Measurements from ENCODE around the gene RPL13A. TPM values are rescaled to one million over a fixed set of nuclear protein-coding genes. Genes with fewer than 3 reads are reported as not detected.
A peak's percentile ranks its signal among the peaks of the same experiment; 100 is the strongest.

RPL13A gene
- total RNA-seq, 4 donors from 2014 or later = 1,269 to 3,399 (median 2,205) TPM

DNA sequence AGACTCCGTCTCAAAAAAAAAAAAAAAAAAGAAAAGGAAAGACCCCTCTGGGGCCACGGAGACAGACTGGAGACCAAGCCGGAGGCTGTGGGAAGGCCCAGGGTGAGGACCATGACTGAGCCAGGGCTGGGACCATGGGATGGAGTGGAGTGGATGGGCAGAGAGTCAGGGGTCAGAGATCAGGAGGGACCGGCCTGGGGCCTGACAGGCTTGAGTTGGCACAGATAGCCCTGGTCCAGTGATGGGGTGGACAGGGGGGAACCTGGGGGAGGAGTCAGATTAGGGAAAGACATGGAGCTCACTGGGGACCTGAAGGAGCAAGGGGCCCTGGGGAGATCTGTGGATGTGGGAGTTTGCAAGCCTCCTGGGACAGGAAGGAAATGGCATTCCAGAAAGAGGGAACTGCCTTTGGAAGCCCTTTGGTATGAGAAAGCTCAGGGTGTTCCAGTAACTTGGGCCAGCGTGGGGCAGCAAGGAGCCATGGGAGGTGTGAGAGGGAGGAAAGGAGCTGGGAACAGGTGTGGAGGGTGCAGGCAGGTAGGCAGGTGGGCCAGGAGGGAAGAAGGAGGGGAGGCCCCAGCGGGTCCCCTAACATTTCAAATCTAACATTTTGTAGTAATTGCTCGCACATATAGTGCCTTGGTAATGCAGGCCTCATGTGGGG, 6.3 kb upstream of the RPL13A start:
- H3K4me1 ChIP-seq = peaks cover 0 to 18% (median 4%) of the 10 kb centered on the region in 3 donors
- no peak overlapping the region for H3K4me3 ChIP-seq
- TF ChIP-seq, protein P1, sequence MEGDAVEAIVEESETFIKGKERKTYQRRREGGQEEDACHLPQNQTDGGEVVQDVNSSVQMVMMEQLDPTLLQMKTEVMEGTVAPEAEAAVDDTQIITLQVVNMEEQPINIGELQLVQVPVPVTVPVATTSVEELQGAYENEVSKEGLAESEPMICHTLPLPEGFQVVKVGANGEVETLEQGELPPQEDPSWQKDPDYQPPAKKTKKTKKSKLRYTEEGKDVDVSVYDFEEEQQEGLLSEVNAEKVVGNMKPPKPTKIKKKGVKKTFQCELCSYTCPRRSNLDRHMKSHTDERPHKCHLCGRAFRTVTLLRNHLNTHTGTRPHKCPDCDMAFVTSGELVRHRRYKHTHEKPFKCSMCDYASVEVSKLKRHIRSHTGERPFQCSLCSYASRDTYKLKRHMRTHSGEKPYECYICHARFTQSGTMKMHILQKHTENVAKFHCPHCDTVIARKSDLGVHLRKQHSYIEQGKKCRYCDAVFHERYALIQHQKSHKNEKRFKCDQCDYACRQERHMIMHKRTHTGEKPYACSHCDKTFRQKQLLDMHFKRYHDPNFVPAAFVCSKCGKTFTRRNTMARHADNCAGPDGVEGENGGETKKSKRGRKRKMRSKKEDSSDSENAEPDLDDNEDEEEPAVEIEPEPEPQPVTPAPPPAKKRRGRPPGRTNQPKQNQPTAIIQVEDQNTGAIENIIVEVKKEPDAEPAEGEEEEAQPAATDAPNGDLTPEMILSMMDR (IDR thresholded peaks at IDR 0.05) = no peak
- TF ChIP-seq POLR2AphosphoS5 (IDR thresholded peaks at IDR 0.05) = no peak
- TF ChIP-seq EP300 (IDR thresholded peaks at IDR 0.05) = no peak
- TF ChIP-seq POLR2A (IDR thresholded peaks at IDR 0.05) = no peak
- no peak overlapping the region for H3K27ac ChIP-seq
- H3K27me3 ChIP-seq = no peaks in the 10 kb centered on the region
- ATAC-seq = no peak
- WGBS, 2 donors (ENCODE audit: low coverage in 1 of 2) = 71 to 82% methylated on average over 1 to 6 of the region's 7 CpGs
- H3K36me3 ChIP-seq = peaks cover 0 to 56% of the 10 kb centered on the region in 2 donors
- no peaks in the 10 kb centered on the region for H3K9me3 ChIP-seq

DNA sequence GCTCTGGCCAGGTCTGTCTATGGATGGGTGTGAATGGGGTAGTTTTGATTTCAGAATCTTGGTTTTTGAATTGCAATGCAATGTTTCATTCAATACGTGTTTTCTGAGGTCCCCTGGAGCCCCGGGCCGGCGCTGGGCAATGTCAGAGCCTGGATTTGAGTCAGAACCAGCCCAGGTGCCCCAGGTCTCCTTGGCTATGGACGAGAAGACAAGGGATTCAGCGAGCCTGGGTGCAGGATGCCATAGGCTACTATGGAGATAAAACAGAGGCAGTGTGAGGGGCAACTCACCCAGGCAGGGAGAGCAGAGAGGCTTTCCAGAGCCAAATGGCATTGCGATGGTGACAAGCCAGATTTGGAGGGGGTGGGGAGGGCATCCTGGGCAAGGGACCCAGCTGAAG, 1.2 kb upstream of the RPL13A start:
- H3K9me3 ChIP-seq = no peaks in the 10 kb centered on the region
- peaks cover 7 to 39% (median 18%) of the 10 kb centered on the region in 3 donors for H3K4me1 ChIP-seq
- no peak overlapping the region for H3K4me3 ChIP-seq
- H3K27me3 ChIP-seq = no peaks in the 10 kb centered on the region
- peak overlapping the region in 3 of 4 donors; percentile 90 to 93 (median 91) for H3K27ac ChIP-seq
- peaks cover 7 to 68% of the 10 kb centered on the region in 2 donors for H3K36me3 ChIP-seq
- TF ChIP-seq POLR2A (IDR thresholded peaks at IDR 0.05) = no peak
- TF ChIP-seq, protein P1 (IDR thresholded peaks at IDR 0.05) = no peak
- TF ChIP-seq EP300 (IDR thresholded peaks at IDR 0.05) = no peak
- TF ChIP-seq POLR2AphosphoS5 (IDR thresholded peaks at IDR 0.05) = no peak
- 77 to 86% methylated on average over 2 to 4 of the region's 7 CpGs for WGBS, 2 donors (ENCODE audit: low coverage in 1 of 2)
- ATAC-seq = no peak

DNA sequence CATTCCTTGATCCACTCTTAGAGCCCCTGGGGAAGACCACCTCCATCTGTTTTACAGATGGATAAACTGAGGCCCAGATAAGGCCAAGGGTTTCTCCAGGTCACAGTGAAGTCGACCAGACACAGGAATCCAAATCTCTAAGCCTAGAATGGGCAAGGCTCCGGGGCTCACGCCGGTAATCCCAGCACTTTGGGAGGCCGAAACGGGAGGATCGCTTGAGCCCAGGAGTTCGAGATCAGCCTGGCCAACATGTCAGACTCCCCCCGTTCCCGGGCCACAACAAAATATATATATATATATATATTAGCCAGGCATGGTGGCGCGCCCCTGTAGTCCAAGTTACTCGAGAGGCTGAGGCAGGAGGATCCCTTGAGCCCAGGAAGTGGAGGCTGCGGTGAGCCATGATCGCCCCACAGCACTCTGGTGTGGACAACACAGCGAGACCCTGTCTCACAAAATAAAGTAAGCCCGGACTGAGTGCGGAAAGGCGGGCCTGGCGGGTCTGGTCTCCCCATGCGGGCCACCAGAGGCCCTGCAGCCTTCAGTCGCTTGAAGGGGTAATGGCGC, 615 bp upstream of the RPL13A start:
- TF ChIP-seq, protein P1 (IDR thresholded peaks at IDR 0.05) = peak in 2 of 4 experiments; percentile 9 to 19
- TF ChIP-seq POLR2AphosphoS5 (IDR thresholded peaks at IDR 0.05) = no peak
- 98 to 100% methylated on average over 2 to 7 of the region's 23 CpGs for WGBS, 2 donors (ENCODE audit: low coverage in 1 of 2)
- H3K9me3 ChIP-seq = no peaks in the 10 kb centered on the region
- peak overlapping the region; percentile 27 to 93 (median 90) for H3K27ac ChIP-seq
- peak overlapping the region in 1 of 2 donors; percentile 73 for H3K4me3 ChIP-seq
- peaks cover 7 to 68% of the 10 kb centered on the region in 2 donors for H3K36me3 ChIP-seq
- H3K4me1 ChIP-seq = peaks cover 7 to 39% (median 18%) of the 10 kb centered on the region in 3 donors
- no peak for ATAC-seq
- H3K27me3 ChIP-seq = no peaks in the 10 kb centered on the region

DNA sequence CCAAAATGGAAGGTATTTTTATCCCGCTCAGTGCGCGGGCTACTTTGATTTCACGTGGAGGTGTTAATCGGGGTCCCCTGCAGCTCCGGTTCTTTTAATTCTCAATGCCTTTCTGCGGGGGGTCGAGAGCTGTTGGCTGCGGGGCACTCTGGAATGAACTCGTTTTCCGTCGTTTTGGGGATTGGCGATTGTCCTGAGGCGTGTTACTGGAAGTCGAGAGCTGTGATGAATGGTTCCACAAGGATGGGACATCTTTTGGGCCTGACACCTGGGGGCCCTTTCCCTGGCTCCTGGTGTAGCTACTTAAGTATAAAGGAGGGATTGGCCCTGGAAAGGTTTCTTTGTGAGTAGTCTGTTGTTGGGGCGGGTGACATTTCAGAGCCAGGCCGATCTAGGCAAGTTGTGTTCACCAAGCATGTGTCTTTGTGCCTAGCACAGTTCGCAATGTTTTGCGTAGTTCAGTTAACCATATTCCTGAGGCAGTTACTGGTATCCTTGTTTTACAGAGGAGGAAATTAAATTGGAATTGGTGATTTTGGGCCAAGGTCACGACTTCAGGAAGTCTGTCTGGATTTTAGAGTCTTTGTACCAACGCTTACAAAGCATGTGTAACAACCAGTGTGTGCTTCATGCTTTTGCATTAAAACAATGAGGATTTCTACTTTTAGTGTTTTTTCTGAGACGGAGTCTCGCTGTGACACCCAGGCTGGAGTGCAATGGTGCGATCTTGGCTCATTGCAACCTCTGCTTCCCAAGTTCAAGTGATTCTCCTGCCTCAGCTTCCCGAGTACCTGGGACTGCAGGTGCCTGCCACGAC, 846 bp downstream of the RPL13A start:
- peak overlapping the region; percentile 73 to 92 for H3K4me3 ChIP-seq
- H3K27ac ChIP-seq = peak overlapping the region; percentile 87 to 93 (median 92)
- no peaks in the 10 kb centered on the region for H3K9me3 ChIP-seq
- peaks cover 7 to 39% (median 18%) of the 10 kb centered on the region in 3 donors for H3K4me1 ChIP-seq
- H3K36me3 ChIP-seq = peaks cover 7 to 68% of the 10 kb centered on the region in 2 donors
- 0 to 1% methylated on average over 15 to 26 of the region's 26 CpGs for WGBS, 2 donors (ENCODE audit: low coverage in 1 of 2)
- H3K27me3 ChIP-seq = no peaks in the 10 kb centered on the region
- no peak for TF ChIP-seq POLR2AphosphoS5 (IDR thresholded peaks at IDR 0.05)
- TF ChIP-seq POLR2A (IDR thresholded peaks at IDR 0.05) = no peak
- no peak for TF ChIP-seq EP300 (IDR thresholded peaks at IDR 0.05)
- TF ChIP-seq, protein P1 (IDR thresholded peaks at IDR 0.05) = no peak
- ATAC-seq = no peak

Measured in gastroesophageal sphincter (tissue), 4 donors.